NCI-H146 treated with DMSO at 0.1 percent for 48 hours (cell line): ENCODE data around the gene MOK.

Experiments
- DNase-seq: peaks from one replicate; lab custom pipeline; 2025; ENCODE audit not compliant: unreplicated experiment; lab: John Stamatoyannopoulos, UW

MOK gene

DNA sequence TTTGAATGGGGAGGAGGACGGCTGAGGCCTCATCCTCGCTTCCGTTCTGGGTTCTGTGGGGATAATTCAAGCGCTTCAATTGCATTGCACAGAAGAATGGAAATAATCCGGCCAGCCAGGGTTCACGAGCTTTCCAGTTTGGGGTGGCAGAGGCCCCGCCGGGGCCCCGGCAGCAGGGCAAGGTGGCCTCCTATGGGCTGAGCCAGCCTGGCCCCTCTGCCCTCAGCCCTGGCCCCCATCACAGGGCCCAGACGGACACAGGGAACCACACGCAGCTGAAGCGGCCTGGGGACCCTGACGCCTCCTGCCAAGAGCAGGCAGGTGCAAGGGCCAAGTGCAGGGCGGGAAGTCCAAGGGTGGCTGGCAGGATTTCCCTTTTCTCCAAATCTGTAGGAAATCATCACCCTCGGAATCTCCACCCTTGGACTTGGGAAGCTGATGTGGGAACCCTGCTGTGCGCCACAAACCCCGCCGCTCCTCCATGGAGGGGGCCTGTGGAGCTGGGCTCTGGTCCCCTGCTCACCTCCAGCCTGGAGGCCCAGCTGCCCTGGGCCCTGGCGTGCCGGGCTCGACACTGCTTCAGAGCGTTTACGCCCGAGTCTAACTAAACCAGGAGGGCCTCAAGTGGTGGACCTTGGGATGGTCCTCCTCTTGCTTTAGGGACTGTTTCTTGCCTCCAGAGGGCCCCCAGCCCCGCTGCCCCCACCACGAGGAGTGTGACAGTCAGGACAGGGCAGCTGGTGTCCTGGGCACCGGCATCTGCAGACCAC, 78.4 kb downstream of the MOK start:
- DNase-seq: no peak

DNA sequence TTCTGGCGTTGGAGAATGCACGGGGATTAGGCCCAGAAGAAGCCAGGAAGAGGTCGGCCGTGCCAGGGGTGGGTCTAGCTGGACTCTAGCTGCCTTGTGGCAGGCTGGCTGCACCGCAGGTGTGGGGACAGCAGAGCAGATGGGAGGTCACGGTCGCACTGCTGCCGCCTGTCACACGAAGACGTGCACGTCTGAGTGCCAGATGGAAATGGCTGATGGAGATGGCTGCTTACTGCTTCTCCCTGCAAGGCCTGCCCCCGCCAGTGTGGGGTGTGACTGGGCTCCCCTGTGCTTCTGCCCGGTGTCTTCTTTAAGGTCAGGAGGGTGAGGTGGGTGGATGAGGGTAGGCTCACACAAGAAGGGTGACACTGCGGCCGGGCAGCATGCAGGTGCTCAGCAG, 79.0 kb downstream of the MOK start:
- DNase-seq: no peak

DNA sequence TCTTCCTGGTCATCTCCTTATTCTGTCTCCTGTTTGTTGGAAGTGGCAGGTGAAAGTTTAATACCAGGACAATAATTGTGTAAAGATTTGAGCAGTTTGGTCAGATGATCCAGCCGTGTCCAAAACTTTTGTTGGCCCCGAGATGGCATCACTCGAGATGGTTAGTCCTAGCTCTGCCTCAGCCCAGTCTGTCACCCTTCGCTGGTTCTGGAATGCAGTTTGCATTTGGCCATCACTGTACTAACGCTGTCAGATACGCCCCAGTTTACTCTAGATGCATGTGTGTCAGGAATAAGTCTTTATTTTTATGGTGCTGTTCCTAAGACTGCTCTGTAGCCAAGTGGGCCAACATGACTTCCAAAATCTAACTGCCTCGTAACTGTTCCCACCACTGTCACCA, 79.6 kb downstream of the MOK start:
- DNase-seq: no peak

DNA sequence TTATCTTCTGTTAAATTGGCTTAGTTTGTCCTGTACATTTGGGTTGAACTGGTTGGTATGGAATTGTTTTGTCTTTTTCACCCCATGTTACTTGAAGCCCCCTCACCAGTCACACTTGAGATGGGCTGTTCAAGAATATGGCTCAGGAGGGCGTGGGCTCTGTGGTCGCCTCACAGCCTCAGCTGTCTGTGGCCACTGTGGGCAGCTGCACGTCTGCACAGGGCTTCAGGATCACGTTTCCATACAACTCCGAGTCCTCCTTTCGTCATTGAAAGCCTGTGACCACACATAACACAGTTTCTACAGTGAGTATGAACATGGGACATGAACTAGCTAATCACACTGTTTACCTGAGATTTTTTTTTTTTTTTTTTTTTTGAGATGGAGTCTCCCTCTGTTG, 81.3 kb downstream of the MOK start:
- DNase-seq: no peak

DNA sequence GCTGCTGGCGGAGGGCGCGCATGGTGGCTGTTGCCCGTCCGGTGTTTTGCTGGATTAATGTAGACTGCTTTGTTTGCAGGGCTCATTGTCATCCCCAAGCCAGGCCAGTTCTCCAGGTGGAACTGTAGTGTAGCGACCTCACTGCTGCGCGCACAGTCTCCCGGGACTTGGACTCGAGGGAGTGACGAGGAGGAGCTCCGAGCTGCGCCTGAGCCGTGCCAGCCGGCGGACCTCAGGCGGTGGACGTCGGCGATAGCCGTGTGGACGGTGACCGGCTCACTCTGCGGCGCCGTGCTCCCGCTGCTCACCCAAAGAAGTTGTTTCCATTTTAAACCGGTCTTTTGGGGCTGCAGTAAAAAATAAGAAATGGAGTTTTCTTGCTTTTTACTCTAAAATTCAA, 82.2 kb downstream of the MOK start:
- DNase-seq: no peak

DNA sequence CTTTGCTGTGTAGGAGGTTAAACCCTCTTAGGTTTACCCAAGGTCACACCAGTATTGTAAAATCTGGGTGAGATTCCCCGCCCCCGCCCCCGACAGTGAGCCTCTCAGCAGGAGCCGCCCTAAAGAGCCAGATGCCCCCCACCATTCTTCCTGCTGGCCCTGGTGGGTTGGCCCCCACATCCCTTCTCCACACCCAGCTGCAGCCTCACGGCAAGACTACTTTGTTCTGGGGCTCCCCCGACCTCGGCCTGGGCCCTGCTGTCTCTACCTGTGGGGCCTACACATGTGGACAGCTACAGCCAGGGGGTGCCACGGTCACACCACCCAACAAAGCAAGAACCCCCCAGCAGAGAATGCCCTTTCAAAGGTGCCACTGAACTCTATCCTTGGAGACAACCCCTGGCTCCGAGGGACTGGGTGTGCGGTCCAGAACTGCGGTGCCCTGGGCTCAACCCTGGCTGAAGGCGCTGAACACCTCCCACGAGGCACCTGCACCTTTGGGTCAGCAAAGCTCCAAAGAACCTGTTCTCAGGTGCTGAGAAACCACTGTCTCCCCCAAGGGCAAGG, 82.9 kb downstream of the MOK start:
- no peak for DNase-seq

DNA sequence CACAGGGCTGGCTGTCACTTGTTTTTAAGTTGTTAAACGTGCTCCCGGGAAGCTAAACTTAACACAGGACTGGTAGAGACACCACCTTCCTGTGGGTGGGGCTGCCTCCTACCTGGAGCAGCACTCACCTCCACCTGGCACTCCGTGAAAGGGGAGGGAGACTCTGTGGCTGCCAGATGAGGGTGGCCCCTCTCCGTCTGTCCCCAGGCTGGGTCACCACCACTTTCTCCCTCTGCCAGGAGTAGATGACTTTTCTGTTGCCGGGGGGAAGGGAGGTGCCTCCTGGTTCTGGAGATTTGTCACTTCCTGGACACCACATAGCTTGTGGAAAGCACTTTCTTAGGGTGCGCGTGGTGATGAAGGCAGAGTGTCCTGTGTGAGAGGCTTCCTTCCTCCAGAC, 83.9 kb downstream of the MOK start:
- no peak for DNase-seq

DNA sequence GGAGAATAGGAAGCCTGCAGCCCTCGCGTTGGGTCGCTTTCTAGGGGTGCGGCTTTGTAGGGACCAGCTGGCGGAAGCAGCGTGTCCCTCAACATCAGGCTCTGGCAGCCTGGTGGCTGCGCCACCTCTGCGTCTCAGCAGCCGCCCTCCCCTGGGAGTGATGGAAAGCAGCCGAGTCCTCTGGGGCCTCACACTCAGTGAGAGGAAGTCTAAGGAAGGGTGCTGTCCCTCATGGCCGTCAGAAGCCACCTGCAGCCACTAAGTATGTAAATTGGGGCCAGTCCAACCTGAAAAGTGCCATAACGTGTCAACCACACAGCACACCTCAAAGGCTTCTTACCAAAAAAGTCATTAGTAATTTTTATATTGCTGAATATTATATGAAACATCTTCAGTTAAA, 84.9 kb downstream of the MOK start:
- no peak for DNase-seq

DNA sequence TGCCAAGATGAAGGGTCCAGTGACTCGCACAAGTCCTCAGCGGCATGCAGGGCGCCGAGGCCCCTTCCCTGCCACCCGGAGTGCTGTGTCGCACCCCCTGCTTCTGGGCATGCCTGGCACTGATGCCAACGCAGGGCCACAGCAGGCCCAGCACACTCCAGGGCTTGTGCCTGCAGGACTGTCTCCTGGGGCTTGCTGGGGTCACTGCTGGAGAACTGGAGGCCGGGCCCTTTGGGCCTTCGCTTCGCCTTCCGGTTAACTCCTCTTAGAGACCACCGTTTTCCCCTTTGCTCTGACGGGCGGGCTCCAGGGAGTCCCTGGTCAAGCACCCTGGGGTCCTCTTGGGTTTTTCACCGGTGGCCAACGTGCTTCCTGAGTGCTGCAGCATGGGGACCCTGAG, 85.6 kb downstream of the MOK start:
- no peak for DNase-seq

DNA sequence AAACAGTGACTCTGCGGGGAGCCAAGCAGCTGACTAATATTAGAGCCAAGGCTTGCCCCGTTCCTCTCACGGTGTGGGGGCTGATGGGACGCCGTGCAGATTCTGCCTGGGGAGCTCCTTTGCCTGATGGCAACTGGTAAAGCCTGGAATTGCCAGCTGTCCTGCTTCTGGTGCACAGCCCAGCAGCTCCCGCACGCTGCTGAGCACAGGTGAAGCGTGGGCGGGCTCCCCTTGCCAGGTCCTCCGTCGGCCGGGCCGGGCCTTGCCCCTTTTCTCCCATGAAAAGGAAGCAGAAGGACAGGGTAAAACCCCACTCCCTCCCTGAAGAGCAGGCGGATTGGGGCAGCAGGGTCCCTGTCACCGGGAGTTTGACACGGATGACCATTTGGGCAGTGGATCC, 86.3 kb downstream of the MOK start:
- no peak for DNase-seq

DNA sequence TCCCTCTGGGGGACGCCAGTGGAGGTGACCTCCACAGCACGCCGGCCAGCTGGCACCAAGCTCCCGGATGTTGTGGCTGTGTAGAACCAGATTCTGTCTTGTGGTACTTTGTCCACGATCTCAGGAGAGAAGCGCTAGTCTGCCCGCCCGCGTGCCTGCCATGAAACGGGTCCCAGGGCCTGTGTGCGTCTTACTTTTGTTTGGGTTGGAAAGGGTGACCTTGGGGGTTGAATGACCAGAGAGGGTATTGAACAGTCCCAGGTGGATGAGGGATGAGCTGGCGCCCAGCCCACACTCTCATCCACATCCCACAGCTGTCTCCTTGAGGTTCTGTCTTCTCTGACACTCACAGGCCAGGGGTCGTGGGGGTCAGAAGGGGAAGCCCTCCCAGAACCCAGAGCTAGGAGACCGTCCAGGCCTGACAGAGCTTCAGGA, 87.0 kb downstream of the MOK start:
- DNase-seq: no peak

DNA sequence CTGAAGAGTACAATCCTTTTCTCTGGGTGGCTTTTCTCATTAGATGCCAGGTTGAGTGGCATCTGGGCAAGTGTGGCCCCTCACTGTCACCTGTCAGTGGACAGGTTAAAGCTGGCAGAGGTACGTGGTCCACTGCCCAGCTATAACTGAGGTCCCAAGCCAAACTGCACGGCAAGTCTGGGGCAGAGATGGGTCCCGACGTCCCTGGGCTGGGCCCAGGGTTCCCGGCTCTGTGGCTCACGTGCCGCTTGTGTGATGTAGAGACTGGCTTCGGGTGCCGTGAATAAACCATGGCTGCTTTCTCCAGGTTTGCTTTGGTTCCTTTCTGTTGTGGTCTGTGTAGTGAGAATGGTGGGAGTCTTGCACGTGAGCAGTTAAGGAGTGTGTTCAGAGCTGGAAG, 87.6 kb downstream of the MOK start:
- DNase-seq: no peak

DNA sequence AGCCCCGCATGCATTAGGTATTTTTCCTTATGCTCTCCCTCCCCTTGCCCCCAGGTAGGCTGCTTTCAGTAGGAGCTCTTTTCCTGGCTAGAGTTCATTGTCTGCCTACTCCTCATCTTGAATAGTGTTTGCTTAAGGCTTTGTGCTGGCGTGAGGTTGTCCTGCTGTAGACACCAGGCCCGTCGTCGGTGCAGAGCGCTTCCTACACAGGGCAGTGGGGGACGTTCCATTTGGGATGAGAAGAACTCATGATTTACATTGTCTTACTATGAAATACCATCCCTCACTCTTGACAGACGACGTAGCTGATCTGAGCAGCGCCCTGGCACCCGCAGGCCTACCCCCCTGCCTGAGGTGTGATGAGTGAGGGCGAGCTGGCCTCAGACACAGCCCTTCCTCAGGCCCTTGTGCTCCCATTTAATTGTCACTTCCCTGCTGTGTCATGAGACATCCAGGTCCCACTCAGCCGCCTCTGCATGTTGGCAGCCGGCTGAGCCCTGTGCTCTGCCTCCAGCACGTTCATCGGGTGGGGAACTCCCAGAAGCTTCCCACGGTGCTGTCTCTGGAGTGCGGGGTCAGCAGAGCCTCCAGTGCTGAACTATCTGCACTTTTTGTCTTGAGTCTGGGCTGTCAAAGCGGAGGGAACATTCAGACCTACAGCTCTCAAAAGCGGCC, 89.3 kb downstream of the MOK start:
- DNase-seq: no peak

DNA sequence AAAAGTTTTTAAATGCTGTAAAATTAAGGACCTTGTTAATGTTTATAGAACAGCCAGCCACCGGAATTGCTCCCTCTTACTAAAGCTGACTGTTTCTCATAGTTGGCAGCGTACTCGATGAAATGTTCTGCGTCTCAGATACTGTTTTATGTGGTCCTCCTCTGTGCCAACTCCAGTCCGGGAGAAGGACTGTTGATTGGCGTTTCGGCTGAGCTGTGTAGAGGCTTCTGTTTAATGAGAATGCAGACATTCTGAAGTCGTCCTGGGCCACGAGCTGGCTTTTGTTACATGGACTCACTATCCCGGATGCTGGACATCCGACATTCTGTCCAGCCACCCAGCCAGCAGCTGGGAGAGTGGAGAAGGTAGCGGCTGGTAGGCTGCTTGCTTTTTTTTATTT, 89.9 kb downstream of the MOK start:
- DNase-seq: no peak

DNA sequence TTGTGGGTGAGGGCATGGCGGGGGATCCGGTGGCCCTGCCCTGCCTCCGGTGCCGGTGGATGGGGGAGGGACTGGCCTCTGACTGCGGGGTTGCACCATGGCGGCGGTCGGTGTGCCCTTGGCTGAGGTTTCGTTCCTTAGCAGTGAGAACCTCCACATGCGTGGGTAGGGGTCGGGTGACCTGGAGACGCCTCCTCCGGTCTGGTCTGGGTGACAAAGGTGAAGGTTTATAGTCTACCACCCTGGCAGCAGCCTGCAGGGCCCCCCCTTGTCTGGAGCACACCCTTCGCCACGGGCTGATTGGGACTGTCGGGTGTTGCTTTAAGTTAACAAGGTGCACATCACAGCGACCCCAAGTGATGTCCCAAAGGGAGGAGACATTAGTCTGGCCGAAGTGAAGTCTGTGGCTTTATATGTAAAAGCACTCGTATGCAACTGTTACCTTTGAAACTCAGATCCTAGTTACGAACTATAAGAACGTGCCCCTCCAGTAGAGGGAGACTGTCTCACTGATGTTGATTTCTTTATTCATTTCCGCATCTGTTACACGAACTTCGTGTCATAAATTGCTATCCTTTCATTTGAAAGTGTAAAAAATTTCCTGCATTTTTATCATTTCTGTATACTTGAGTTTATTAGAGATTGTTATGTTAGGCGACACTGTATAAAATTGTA, 90.8 kb downstream of the MOK start:
- DNase-seq: no peak

DNA sequence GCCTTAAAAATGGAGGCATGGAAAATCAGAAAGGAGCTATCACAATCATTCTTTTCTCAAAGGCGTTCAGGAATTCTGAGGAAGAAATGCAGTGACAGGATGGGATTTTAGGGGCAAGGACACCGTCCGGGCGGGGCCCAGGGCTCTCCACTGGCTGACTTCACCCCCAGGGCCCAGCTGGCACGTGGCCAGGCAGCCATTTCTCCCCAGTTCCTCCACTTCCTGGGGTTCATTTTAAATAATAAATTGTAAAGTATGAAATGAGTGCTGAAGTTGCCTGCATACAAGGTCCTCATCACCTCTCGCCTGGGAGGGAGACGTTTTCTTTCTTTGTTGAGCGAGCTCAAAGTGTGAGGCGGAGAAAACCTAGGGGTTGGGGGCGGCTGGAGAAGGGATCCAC, 91.5 kb downstream of the MOK start:
- no peak for DNase-seq

DNA sequence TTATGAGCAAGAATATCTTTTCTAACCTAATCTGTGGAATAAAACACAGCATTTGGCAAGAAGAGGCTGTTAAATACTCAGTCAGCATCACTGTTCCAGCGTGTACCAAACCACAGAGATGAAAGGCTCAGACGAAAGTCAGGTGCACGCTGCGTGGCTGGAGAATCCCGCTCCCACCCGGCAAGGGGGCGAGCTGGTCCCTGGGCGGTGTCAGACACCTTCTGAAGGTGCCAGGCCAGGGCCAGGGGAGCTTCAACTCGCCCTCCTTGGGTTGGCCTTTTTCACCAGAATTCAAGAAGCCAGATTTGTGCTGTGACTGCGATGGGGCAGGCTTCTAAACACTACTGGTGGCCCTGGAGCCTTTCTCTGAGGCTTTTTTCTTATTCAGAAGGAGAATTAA, 92.1 kb downstream of the MOK start:
- no peak for DNase-seq

DNA sequence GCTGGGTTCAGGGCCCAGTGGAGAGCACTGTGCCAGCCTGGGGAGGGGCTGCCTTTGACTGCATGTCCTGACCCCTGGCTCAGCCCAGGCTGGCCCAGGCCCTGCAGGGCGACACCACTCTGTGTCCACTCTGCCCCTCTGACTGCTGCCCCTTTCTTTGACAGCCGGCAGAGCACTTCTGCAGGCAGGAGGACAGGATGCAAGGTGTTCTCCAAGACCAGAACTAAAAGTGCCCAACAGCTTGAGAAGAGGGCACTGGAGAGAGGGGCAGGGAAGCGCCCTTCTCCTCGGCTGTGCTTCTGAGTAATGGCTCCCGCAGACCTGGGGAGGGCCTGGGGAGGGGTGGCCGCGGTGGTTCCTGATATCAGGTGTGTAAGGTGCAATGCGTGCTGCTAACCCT, 92.6 kb downstream of the MOK start:
- DNase-seq: no peak

DNA sequence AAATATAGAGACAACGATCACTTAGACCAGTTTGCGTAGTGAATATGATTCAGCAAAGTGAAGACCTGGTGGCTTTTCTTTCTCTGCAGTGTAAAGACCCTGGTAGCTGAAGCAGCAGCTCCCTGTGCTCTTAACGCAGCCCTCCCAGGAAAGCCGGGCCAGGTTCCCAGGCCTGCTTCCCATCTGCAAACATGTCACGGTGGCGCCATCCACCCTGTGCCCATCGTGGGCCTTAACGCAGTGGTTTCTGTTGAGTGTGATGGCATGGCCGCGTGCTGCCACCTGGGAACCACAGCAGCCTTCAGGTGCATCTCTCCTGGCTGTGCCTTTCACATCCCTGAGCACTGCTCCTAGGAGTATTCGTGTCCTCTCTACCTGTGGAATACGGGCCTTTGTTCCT, 93.7 kb downstream of the MOK start:
- no peak for DNase-seq

DNA sequence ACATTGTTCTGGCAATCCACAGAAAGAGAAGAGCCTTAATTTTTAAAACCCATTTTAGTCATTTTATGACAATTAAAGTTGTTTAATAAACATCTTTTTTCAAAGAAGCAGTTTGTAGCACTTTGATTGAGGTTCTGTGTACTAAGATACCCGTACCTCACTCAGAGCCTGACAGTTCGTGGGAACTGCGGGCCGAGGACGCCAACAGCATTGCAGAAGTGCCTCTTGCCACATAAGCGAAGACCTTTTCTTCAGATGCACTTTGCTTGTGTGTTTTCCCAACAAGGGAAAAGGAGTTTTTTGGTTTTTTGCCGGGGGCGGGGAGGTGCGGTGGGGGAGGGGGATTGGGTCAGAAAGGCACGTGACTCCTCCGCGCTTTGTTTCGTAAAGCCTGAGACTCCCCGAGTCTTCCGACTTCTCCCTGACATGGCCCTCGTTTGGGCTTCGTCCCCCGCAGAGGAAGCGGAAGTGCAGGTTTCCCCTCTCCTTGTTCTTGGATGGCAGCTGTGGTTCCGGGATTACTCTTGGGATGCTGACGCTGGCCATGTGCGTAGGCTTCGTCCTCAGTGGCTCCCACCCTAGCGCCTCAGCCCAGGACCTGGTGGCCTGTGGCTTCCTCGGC, 94.4 kb downstream of the MOK start:
- no peak for DNase-seq

DNA sequence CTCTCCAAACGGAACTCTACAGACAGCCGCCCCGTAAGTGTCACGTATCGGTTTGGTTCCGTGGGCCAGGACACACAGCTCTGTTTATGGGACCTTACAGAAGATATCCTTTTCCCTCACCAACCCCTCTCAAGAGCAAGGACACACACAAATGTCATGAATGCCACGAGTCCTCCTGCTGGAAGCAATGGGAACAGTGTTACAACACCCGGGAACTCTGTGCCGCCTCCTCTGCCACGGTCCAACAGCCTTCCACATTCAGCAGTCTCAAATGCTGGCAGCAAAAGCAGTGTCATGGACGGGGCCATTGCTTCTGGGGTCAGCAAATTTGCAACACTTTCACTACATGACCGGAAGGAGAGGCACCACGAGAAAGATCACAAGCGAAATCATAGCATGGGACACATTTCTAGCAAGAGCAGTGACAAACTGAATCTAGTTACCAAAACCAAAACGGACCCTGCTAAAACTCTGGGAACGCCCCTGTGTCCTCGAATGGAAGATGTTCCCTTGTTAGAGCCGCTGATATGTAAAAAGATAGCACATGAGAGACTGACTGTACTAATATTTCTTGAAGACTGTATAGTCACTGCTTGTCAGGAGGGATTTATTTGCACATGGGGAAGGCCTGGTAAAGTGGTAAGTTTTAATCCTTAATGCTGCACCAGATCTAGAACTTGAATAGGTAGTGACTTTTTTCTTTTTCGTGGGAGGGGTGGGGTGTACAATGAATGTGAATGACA, 95.6 kb downstream of the MOK start:
- no peak for DNase-seq
